Head of caudate nucleus (tissue), 42 donors: Measurements from ENCODE around the gene LYZ.
"Not testable (repeated sequence)": the region's sequence is repeated elsewhere in the genome, so short reads cannot be mapped to it uniquely, and the experiment has no call there.

Experiments used
- DNase-seq, 42 donors: peaks; one replicate each; pipeline versions ENCODE4 v3.0.0 to v3.0.0-alpha.2; 2020 to 2021; ENCODE audit warnings: mixed read lengths in 7 of 42
- intact Hi-C: fragments of 100-400 bp; cut with DNase I; formaldehyde crosslinking; loops from one replicate; pipeline ENCODE4 v1.15.0; 2022

The LYZ gene

GRCh38 chr12:69348162-69348938, at the start of gene LYZ:
Gene LYZ, plus strand, starts transcription at chr12:69348381. Its CDS starts 28 bp downstream, at chr12:69348409.
- intact Hi-C loops = no loop called here
- DNase-seq = peak in 2 of 42 donors; percentile 13 to 17

- intact Hi-C loops = no loop called here
- DNase-seq = no peak
Measured at GRCh38 chr12:69298947-69299346, 49.2 kb upstream of the LYZ start.

GRCh38 chr12:69304284-69304683, 43.9 kb upstream of the LYZ start:
- DNase-seq = no peak
- intact Hi-C loops = no loop called here

GRCh38 chr12:69309461-69309860, 38.7 kb upstream of the LYZ start:
- intact Hi-C loops = no loop called here
- DNase-seq = no peak

- intact Hi-C loops = no loop called here
- no peak for DNase-seq
Measured at GRCh38 chr12:69313209-69313608, 35.0 kb upstream of the LYZ start.

GRCh38 chr12:69316784-69317183, 31.4 kb upstream of the LYZ start:
- DNase-seq, intact Hi-C loops: not testable (repeated sequence)

GRCh38 chr12:69317233-69317632, 30.9 kb upstream of the LYZ start:
- intact Hi-C loops, DNase-seq: not testable (repeated sequence)

GRCh38 chr12:69318225-69318624, 30.0 kb upstream of the LYZ start:
- intact Hi-C loops = no loop called here
- no peak for DNase-seq

- no peak for DNase-seq
- intact Hi-C loops = no loop called here
Measured at GRCh38 chr12:69321351-69321750, 26.8 kb upstream of the LYZ start.

- intact Hi-C loops = no loop called here
- DNase-seq = no peak
Measured at GRCh38 chr12:69324797-69325466, 23.2 kb upstream of the LYZ start.

- DNase-seq = no peak
- intact Hi-C loops = no loop called here
Measured at GRCh38 chr12:69328426-69328825, 19.8 kb upstream of the LYZ start.

GRCh38 chr12:69329669-69330428, 18.3 kb upstream of the LYZ start:
- intact Hi-C loops = no loop called here
- no peak for DNase-seq

- intact Hi-C loops = no loop called here
- DNase-seq = peak in 27 of 42 donors; percentile 8 to 62 (median 24)
Measured at GRCh38 chr12:69330475-69331473, 17.4 kb upstream of the LYZ start.

GRCh38 chr12:69331519-69331908, 16.7 kb upstream of the LYZ start:
- no peak for DNase-seq
- intact Hi-C loops = no loop called here

GRCh38 chr12:69331909-69332684, 16.1 kb upstream of the LYZ start:
- DNase-seq = no peak
- intact Hi-C loops = no loop called here

GRCh38 chr12:69332815-69333358, 15.3 kb upstream of the LYZ start:
- intact Hi-C loops = no loop called here
- DNase-seq = no peak

GRCh38 chr12:69334158-69334557, 14.0 kb upstream of the LYZ start:
- DNase-seq = no peak
- intact Hi-C loops = no loop called here
